K562 (cell line): Measurements from ENCODE around the gene BRSK1. TPM values are rescaled to one million over a fixed set of nuclear protein-coding genes. Genes with fewer than 3 reads are reported as not detected.
A peak's percentile ranks its signal among the peaks of the same experiment; 100 is the strongest.

Experiments
- NFE2 ChIP-seq: IDR thresholded peaks from 2 replicates; pipeline ENCODE4 v1.6.1; 2014; ENCODE audit warnings: antibody characterized with exemption, low read depth
- NFYB ChIP-seq: IDR thresholded peaks from 2 replicates; pipeline ENCODE4 v1.6.1; 2011; ENCODE audit warnings: mild to moderate bottlenecking, moderate library complexity; ENCODE audit not compliant: insufficient read length; ENCODE audit errors: extremely low read depth
- RAD51 ChIP-seq: fragments of 450-650 bp; IDR thresholded peaks from 2 replicates; pipeline ENCODE4 v1.7.1; 2016; ENCODE audit warnings: low read depth, mild to moderate bottlenecking, borderline replicate concordance
- YY1 ChIP-seq, 3 experiments: IDR thresholded peaks; 2 replicates each; pipeline ENCODE4 v1.6.1; 2011; ENCODE audit warnings: low read length in 2 of 3, mild to moderate bottlenecking in 2 of 3, moderate library complexity in 2 of 3, borderline replicate concordance in 1 of 3, control low read depth in 1 of 3, low read depth in 1 of 3; ENCODE audit not compliant: insufficient read depth in 3 of 3, insufficient replicate concordance in 2 of 3, control insufficient read depth in 1 of 3, insufficient read length in 1 of 3; ENCODE audit errors: extremely low read depth in 1 of 3
- ZNF143 ChIP-seq: sonication (generic); formaldehyde crosslinking; IDR thresholded peaks from 2 replicates; pipeline ENCODE4 v1.9.0; 2022; ENCODE audit warnings: mild to moderate bottlenecking, missing genetic modification reagents
- polyA plus RNA-seq, 8 experiments: library from polyadenylated mRNA; depleted of rRNA in 4 of 8; stranded (reverse) in 5 of 8; unstranded in 3 of 8; fragments of >200 nt; fragmentation: Nextera tagmentation in 2 of 8; fragmentation: Illumina TruSeq in 1 of 8; extraction: Ambion mirVana in 2 of 8; extraction: Trizol in 1 of 8; gene quantifications; 2 replicates each; pipeline versions ENCODE4 v1.2.1 to v1.2.3, GENCODE V29; 2011 to 2014; ENCODE audit warnings: inconsistent platforms in 1 of 8, missing spikeins in 1 of 8
- total RNA-seq, 7 experiments: library from RNA; depleted of rRNA in 6 of 7; stranded (reverse); fragments of >200 nt in 6 of 7; fragmentation: Illumina TruSeq in 2 of 7; extraction: Trizol in 2 of 7; gene quantifications; 2 replicates each; pipeline versions ENCODE4 v1.2.1 to v1.2.3, GENCODE V29; 2011 to 2021; ENCODE audit warnings: low replicate concordance in 1 of 7
- TF ChIP-seq, protein P1 (sequence below), 3 experiments: fragments of 200-800 bp in 1 of 3; fragments of 250-450 bp in 1 of 3; fragments of 450-650 bp in 1 of 3; sonication (Bioruptor Pico) in 1 of 3; sonication (Bioruptor generic) in 1 of 3; formaldehyde crosslinking in 1 of 3; IDR thresholded peaks; 2 replicates each; pipeline versions ENCODE4 v1.6.1 to v1.8.0; 2016 to 2022; ENCODE audit warnings: mild to moderate bottlenecking in 2 of 3, missing genetic modification characterization in 2 of 3, missing compliant biosample characterization in 1 of 3, moderate library complexity in 1 of 3

The BRSK1 gene
- total and polyA plus RNA-seq, 9 of the 15 experiments (the other 6 are each of a cell fraction or from before 2014, with no cell fraction given): 1.7 to 9.3 (median 3.8) TPM; not detected in 2

- TF ChIP-seq, protein P1, sequence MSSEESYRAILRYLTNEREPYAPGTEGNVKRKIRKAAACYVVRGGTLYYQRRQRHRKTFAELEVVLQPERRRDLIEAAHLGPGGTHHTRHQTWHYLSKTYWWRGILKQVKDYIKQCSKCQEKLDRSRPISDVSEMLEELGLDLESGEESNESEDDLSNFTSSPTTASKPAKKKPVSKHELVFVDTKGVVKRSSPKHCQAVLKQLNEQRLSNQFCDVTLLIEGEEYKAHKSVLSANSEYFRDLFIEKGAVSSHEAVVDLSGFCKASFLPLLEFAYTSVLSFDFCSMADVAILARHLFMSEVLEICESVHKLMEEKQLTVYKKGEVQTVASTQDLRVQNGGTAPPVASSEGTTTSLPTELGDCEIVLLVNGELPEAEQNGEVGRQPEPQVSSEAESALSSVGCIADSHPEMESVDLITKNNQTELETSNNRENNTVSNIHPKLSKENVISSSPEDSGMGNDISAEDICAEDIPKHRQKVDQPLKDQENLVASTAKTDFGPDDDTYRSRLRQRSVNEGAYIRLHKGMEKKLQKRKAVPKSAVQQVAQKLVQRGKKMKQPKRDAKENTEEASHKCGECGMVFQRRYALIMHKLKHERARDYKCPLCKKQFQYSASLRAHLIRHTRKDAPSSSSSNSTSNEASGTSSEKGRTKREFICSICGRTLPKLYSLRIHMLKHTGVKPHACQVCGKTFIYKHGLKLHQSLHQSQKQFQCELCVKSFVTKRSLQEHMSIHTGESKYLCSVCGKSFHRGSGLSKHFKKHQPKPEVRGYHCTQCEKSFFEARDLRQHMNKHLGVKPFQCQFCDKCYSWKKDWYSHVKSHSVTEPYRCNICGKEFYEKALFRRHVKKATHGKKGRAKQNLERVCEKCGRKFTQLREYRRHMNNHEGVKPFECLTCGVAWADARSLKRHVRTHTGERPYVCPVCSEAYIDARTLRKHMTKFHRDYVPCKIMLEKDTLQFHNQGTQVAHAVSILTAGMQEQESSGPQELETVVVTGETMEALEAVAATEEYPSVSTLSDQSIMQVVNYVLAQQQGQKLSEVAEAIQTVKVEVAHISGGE (CRISPR knock-in tag; IDR thresholded peaks at IDR 0.05): no peak
- TF ChIP-seq ZNF143 (peak; percentile 64), RAD51 (peak; percentile 45; the same call in 1 of the 2 replicates), NFE2 (no peak), NFYB (peak; percentile 31), YY1 (IDR thresholded peaks at IDR 0.05; ENCODE audit: borderline replicate concordance in 1 of 3, control insufficient read depth in 1 of 3, extremely low read depth in 1 of 3, insufficient read depth in 3 of 3, insufficient read length in 1 of 3, insufficient replicate concordance in 2 of 3, low read depth in 1 of 3, low read length in 2 of 3) (peak in 1 of 3 experiments; percentile 70)
Measured at GRCh38 chr19:55261671-55262126, 22.1 kb upstream of the BRSK1 start (continued).
